ENCODE results near the gene CNST.

- no peak for TF ChIP-seq POLR2A (IDR thresholded peaks at IDR 0.05)
- no peak for TF ChIP-seq CTCF (IDR thresholded peaks at IDR 0.05)
- no peak for TF ChIP-seq POLR2AphosphoS5 (IDR thresholded peaks at IDR 0.05)
These were observed 112.8 kb downstream of the CNST start for GRCh38 chr1:246678816-246679793.

All from suprapubic skin (tissue), 4 donors.